ENCODE results near the gene PIGH. TPM values are rescaled to one million over a fixed set of nuclear protein-coding genes. Genes with fewer than 3 reads are reported as not detected.

Gene PIGH
- total and polyA plus RNA-seq, 2 of the 13 experiments (the other 11 are each of a cell fraction or from before 2014, with no cell fraction given): 30.0 to 43.5 TPM

GRCh38 chr14:67619446-67620216, 19.6 kb upstream of the PIGH start, which contains the start of gene ARG2 (continued):
- TF ChIP-seq ZBTB40 (IDR thresholded peaks at IDR 0.05) (no peak), ZBTB40 (CRISPR knock-in tag; IDR thresholded peaks at IDR 0.05) (peak; percentile 56; the same call in 1 of the 2 replicates), PITX1 (CRISPR knock-in tag; IDR thresholded peaks at IDR 0.05) (peak; percentile 31; the same call in 1 of the 2 replicates), HMGXB4 (CRISPR knock-in tag; IDR thresholded peaks at IDR 0.05; ENCODE audit: borderline replicate concordance in 1 of 2, low read depth in 1 of 2) (peak in 1 of 2 experiments; percentile 65; a peak in 3 of 4 replicates), RELA (CRISPR knock-in tag; IDR thresholded peaks at IDR 0.05) (no peak), NR2F2 (IDR thresholded peaks at IDR 0.05; ENCODE audit: borderline replicate concordance, low read depth) (no peak), ZNF574 (CRISPR knock-in tag; IDR thresholded peaks at IDR 0.05) (peak; percentile 72), NFYB (CRISPR knock-in tag; IDR thresholded peaks at IDR 0.05) (peak; percentile 76), HOMEZ (CRISPR knock-in tag; IDR thresholded peaks at IDR 0.05; ENCODE audit: low read depth) (peak; percentile 91), ZBTB21 (CRISPR knock-in tag; IDR thresholded peaks at IDR 0.05) (peak; percentile 99), ZNF777 (CRISPR knock-in tag; IDR thresholded peaks at IDR 0.05) (peak; percentile 16; the same call in 1 of the 2 replicates), SPEN (CRISPR knock-in tag; IDR thresholded peaks at IDR 0.05; ENCODE audit: low read depth) (peak; percentile 73; the same call in 1 of the 2 replicates)

All from HepG2 (cell line).